HFFc6 (cell line): ENCODE results near the gene TTC33. TPM values are rescaled to one million over a fixed set of nuclear protein-coding genes. Genes with fewer than 3 reads are reported as not detected.
"Not testable (repeated sequence)": the region's sequence is repeated elsewhere in the genome, so short reads cannot be mapped to it uniquely, and the experiment has no call there.

Experiments
- DNase-seq: peaks from one replicate; pipeline ENCODE4 v3.0.0-alpha.2; 2018
- H3K27ac Mint-ChIP-seq: 2 replicates; pipeline ENCODE4 v1.8.0; 2020; ENCODE audit warnings: mild to moderate bottlenecking, mixed read lengths
- H3K27me3 Mint-ChIP-seq: 2 replicates; pipeline ENCODE4 v1.8.0; 2021; ENCODE audit warnings: mild to moderate bottlenecking, moderate library complexity, mixed read lengths; ENCODE audit not compliant: insufficient read depth
- H3K36me3 Mint-ChIP-seq: 2 replicates; pipeline ENCODE4 v1.8.0; 2021; ENCODE audit warnings: low read depth, mixed read lengths
- H3K4me1 Mint-ChIP-seq: 2 replicates; pipeline ENCODE4 v1.8.0; 2020; ENCODE audit warnings: low read depth, mixed read lengths
- H3K4me3 Mint-ChIP-seq: 2 replicates; pipeline ENCODE4 v1.8.0; 2020; ENCODE audit warnings: mild to moderate bottlenecking, moderate library complexity, mixed read lengths
- H3K9me3 Mint-ChIP-seq: 2 replicates; pipeline ENCODE4 v1.8.0; 2020; ENCODE audit warnings: mild to moderate bottlenecking, mixed read lengths
- total RNA-seq, 6 experiments: library from RNA; stranded (reverse); fragmentation: NEBNext Ultra II Directional; extraction: Animal tissue kit (Norgen Biotek cat#: 25700); gene quantifications; 2 replicates in 1 of 6; 3 replicates in 5 of 6; pipeline ENCODE4 v1.2.3, GENCODE V29; 2021
- TF ChIP-seq, protein P1 (sequence below): fragments of 200-600 bp; sonication (generic); IDR thresholded peaks from 2 replicates; pipeline ENCODE4 v1.5.0; 2021; ENCODE audit warnings: antibody characterized with exemption, mild to moderate bottlenecking

TTC33 gene
- total RNA-seq, 6 experiments from 2014 or later = 8.6 to 11.3 (median 9.8) TPM

DNA sequence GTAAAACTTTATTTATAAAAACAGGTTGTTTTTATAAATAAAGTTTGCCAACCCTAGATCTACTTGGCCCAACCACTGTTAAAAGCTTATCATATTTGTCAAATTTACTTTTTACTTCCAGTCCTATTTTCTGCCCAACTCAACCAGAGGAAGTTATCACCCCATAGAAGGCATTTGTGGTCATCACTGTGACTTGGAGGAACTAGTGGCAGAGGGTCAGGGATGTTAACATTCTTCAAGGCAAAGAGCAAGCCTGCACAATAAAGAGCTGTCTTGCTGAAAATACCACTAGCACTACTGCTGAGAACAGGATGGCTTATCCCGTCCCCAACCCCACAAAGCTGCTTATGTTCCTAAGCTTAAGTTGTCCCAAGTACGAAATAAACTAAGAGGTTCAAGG lies 22.3 kb downstream of the TTC33 start:
- Mint-ChIP-seq H3K4me1 (peaks cover 33% of the 10 kb centered on the region), H3K36me3 (peaks cover 8% of the 10 kb centered on the region; the same call in 1 of the 2 replicates), H3K27me3 (no peaks in the 10 kb centered on the region), H3K27ac (no peak overlapping the region; the same call in 1 of the 2 replicates), H3K9me3 (no peaks in the 10 kb centered on the region), H3K4me3 (no peak overlapping the region)
- DNase-seq = no peak
- TF ChIP-seq, protein P1, sequence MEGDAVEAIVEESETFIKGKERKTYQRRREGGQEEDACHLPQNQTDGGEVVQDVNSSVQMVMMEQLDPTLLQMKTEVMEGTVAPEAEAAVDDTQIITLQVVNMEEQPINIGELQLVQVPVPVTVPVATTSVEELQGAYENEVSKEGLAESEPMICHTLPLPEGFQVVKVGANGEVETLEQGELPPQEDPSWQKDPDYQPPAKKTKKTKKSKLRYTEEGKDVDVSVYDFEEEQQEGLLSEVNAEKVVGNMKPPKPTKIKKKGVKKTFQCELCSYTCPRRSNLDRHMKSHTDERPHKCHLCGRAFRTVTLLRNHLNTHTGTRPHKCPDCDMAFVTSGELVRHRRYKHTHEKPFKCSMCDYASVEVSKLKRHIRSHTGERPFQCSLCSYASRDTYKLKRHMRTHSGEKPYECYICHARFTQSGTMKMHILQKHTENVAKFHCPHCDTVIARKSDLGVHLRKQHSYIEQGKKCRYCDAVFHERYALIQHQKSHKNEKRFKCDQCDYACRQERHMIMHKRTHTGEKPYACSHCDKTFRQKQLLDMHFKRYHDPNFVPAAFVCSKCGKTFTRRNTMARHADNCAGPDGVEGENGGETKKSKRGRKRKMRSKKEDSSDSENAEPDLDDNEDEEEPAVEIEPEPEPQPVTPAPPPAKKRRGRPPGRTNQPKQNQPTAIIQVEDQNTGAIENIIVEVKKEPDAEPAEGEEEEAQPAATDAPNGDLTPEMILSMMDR = no peak

DNA sequence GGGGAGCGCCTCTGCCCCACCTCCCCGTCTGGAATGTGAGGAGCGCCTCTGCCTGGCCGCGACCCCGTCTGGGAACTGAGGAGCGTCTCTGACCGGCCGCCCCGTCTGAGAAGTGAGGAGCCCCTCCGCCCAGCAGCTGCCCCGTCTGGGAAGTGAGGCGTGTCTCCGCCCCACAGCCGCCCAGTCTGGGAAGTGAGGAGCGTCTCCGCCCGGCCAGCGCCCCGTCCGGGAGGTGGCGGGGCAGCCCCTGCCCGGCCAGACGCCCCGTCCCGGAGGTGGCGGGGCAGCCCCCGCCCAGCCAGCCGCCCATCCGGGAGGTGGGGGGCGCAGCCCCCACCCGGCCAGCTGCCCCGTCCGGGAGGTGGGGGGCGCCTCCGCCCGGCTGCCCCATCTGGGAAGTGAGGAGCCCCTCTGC lies 33.3 kb downstream of the TTC33 start:
- not testable (repeated sequence) for DNase-seq, H3K27ac Mint-ChIP-seq, H3K27me3 Mint-ChIP-seq, H3K9me3 Mint-ChIP-seq, H3K4me1 Mint-ChIP-seq, H3K4me3 Mint-ChIP-seq
- peaks cover 22% of the 10 kb centered on the region for H3K36me3 Mint-ChIP-seq

DNA sequence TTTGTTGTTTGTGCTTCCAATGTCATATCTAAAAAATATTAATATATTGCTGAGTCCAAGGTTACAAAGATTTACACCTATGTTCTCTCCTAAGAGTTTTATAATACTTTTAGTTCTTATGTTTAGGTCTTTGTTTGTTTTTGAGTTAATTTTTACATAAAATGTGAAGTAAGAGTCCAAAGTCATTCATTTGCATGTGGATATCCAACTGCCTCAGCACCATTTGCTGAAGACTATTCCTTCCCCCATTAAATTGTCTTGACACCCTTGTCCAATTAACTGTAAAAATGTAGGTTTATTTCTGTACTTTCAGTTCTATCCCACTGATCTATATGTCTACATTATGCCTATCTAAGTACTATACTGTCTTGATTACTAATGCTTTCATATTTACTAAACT lies 35.7 kb downstream of the TTC33 start:
- H3K36me3 Mint-ChIP-seq = peaks cover 21% of the 10 kb centered on the region
- no peak for DNase-seq
- H3K9me3 Mint-ChIP-seq = peaks cover 10% of the 10 kb centered on the region
- H3K27me3 Mint-ChIP-seq = peaks cover 6% of the 10 kb centered on the region; the same call in 1 of the 2 replicates
- H3K4me3 Mint-ChIP-seq = no peak overlapping the region
- TF ChIP-seq, protein P1 = no peak
- no peak overlapping the region for H3K27ac Mint-ChIP-seq
- H3K4me1 Mint-ChIP-seq = peaks cover 27% of the 10 kb centered on the region

DNA sequence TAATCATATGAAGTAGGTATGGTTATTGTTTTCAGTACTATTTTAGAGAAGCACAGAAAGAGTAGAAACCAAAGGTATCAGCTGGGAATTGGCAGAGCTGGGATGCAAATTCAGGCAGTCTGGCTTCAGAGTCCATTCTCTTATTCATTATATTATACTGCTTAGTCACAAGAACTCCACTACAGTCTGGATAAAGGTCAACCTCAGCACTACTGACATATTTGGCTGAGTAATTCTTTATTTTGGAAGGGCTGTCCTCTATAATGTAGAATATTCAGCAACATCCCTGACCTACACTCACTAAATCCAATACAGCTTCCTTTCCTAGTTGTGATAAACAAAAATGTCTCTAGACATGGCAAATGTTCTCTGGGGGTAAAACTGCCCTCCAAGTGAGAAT lies 38.5 kb downstream of the TTC33 start:
- TF ChIP-seq, protein P1 = no peak
- peak; percentile 57 for DNase-seq
- peaks cover 20% of the 10 kb centered on the region for H3K36me3 Mint-ChIP-seq

DNA sequence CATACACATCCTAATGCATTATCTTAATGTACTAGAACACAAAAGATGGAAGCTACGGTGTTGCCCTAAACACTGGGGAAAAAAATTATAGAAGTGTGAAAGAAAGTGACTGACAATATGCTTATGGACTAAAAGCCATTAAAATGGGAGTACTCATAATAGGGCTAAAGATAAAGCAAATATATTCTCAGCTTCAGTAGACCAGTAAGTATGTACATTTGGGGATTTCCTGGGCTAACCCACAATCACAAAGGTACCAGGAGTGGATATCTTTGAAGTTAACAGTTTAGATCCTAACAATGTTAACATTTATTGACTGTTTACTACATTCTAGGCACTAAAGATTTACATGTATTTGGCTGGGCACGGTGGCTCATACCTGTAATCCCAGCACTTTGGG lies 39.2 kb downstream of the TTC33 start:
- no peak for DNase-seq
- Mint-ChIP-seq H3K27me3 (peaks cover 6% of the 10 kb centered on the region; the same call in 1 of the 2 replicates), H3K9me3 (peaks cover 5% of the 10 kb centered on the region)

More for the DNA sequence above, 38.5 kb downstream of the TTC33 start:
- Mint-ChIP-seq H3K4me3 (no peak overlapping the region), H3K9me3 (peaks cover 10% of the 10 kb centered on the region), H3K27me3 (peaks cover 6% of the 10 kb centered on the region; the same call in 1 of the 2 replicates), H3K4me1 (peaks cover 28% of the 10 kb centered on the region), H3K27ac (peak overlapping the region; percentile 45; the same call in 1 of the 2 replicates)

DNA sequence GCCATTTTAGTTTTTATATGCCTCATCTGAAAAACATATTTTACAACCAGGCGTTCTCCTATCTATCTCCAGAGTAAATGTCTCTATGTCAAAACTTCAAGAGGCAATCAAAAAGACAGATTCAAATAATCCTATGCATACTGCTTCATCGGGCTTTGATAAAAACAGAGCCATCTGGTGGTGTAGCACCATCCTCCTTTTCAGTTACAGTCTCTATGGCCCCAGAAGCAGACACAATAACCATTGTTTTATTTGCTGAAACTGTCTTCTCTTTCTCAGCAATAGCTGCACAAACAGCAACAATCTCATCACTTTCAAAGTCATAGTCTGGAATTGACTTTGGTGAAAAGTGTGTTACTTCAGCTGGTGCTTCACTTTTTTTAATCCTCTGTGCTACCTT lies 39.8 kb downstream of the TTC33 start:
- H3K36me3 Mint-ChIP-seq = peaks cover 9% of the 10 kb centered on the region
- H3K27me3 Mint-ChIP-seq = 0 out of 2 replicates have a peak, but pooled peaks cover under 1% of the 10 kb centered on the region
- H3K4me3 Mint-ChIP-seq = no peak overlapping the region
- TF ChIP-seq, protein P1 = peak; percentile 62; the same call in 1 of the 2 replicates
- peaks cover 28% of the 10 kb centered on the region for H3K4me1 Mint-ChIP-seq
- H3K27ac Mint-ChIP-seq = peak overlapping the region; percentile 6; the same call in 1 of the 2 replicates
- DNase-seq = no peak
- H3K9me3 Mint-ChIP-seq = no peaks in the 10 kb centered on the region

More for the DNA sequence above, 39.2 kb downstream of the TTC33 start:
- Mint-ChIP-seq H3K36me3 (peaks cover 15% of the 10 kb centered on the region), H3K4me1 (peaks cover 28% of the 10 kb centered on the region), H3K27ac (peak overlapping the region; percentile 6; the same call in 1 of the 2 replicates), H3K4me3 (no peak overlapping the region)
- TF ChIP-seq, protein P1 = no peak
